IgD-negative memory B cell (primary cell): ENCODE results near the gene PHF2. TPM values are rescaled to one million over a fixed set of nuclear protein-coding genes. Genes with fewer than 3 reads are reported as not detected.

Source experiments
- H3K27ac Mint-ChIP-seq, 3 donors: one replicate each; pipeline ENCODE4 v1.8.0; 2020 to 2022; ENCODE audit warnings: mild to moderate bottlenecking in 3 of 3, mixed read lengths in 3 of 3, moderate library complexity in 1 of 3
- H3K27me3 Mint-ChIP-seq: one replicate; pipeline ENCODE4 v1.8.0; 2021; ENCODE audit warnings: mixed read lengths
- H3K36me3 Mint-ChIP-seq: one replicate; pipeline ENCODE4 v1.8.0; 2020; ENCODE audit warnings: mild to moderate bottlenecking, mixed read lengths
- H3K4me1 Mint-ChIP-seq, 3 donors: one replicate each; pipeline ENCODE4 v1.8.0; 2020 to 2022; ENCODE audit warnings: mixed read lengths in 3 of 3, mild to moderate bottlenecking in 1 of 3
- H3K4me3 Mint-ChIP-seq, 4 donors: one replicate each; pipeline ENCODE4 v1.8.0; 2020 to 2022; ENCODE audit warnings: mild to moderate bottlenecking in 4 of 4, mixed read lengths in 4 of 4, moderate library complexity in 3 of 4
- H3K9me3 Mint-ChIP-seq, 3 donors: one replicate each; pipeline ENCODE4 v1.8.0; 2020 to 2021; ENCODE audit warnings: mixed read lengths in 3 of 3, mild to moderate bottlenecking in 1 of 3
- polyA plus RNA-seq: library from polyadenylated mRNA; unstranded; fragments of 300-500 nt; fragmentation: Illumina TruSeq; gene quantifications from one replicate; pipeline ENCODE4 v1.2.3, GENCODE V29; 2021

The PHF2 gene
- polyA plus RNA-seq, 1 donor from 2014 or later, result 1.6 TPM

GRCh38 chr9:93633492-93634221, 57.3 kb downstream of the PHF2 start:
- Mint-ChIP-seq H3K27me3 (no peaks in the 10 kb centered on the region), H3K4me3 (no peak overlapping the region), H3K27ac (peak overlapping the region in 1 of 3 donors; percentile 39), H3K9me3 (peaks cover 7 to 17% (median 16%) of the 10 kb centered on the region in 3 donors), H3K4me1 (peaks cover 0 to 3% (median 2%) of the 10 kb centered on the region in 3 donors), H3K36me3 (peaks cover 17% of the 10 kb centered on the region)

GRCh38 chr9:93634311-93635185, 58.2 kb downstream of the PHF2 start:
- H3K27ac Mint-ChIP-seq, result no peak overlapping the region
- H3K4me1 Mint-ChIP-seq, result peaks cover 0 to 3% (median 2%) of the 10 kb centered on the region in 3 donors
- H3K27me3 Mint-ChIP-seq, result no peaks in the 10 kb centered on the region
- no peak overlapping the region for H3K4me3 Mint-ChIP-seq
- peaks cover 7 to 17% (median 16%) of the 10 kb centered on the region in 3 donors for H3K9me3 Mint-ChIP-seq
- H3K36me3 Mint-ChIP-seq, result peaks cover 22% of the 10 kb centered on the region

DNA sequence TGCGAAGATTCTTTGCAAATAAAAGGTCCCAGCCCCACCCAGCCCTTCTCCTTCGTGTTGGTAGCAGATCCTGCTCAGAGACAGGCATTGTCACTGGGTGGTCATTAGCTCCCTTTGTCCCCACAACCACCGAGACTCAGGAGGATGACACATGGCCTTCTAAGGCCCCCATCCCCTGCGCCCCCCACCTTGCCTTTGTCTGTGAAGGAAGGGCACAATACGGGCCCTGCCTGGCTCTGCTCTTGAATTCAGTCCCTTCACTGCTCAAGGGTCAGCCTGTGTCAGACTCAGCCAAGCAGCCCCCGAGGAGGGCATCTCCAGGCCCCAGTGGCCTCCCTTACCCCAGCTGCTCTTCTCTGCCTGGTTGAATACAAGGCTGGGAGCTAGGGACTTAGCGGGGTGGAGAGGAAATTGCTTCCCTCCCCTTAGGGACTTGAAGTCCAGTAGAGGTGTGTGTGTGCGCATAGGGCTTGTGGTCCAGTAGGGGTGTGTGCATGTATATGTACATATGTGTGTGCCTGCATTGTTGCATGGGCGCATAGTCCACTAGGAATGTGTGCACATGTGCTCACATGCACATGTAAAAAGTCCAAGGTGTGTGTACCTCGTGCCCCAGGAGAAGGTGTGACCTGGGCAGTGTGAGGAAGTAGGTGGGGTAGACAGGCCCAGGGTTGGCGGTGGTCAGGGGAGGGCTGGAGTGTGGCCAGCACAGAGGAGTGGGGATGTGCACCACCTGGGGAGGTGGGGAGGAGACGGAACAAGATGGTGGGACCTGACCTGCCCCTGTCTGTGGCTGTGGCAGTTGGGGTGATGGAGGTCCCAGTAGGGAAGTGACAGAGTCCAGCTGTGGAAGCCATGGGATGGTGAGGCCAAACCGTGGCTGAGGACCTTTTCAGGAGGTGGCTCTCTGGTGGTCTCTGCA, 59.1 kb downstream of the PHF2 start:
- Mint-ChIP-seq H3K9me3 (peaks cover 7 to 17% (median 16%) of the 10 kb centered on the region in 3 donors), H3K36me3 (peaks cover 26% of the 10 kb centered on the region), H3K4me3 (peak overlapping the region in 1 of 4 donors; percentile 76), H3K27ac (peak overlapping the region in 2 of 3 donors; percentile 50 to 57), H3K27me3 (no peaks in the 10 kb centered on the region), H3K4me1 (peaks cover 0 to 2% (median 0%) of the 10 kb centered on the region in 3 donors)

GRCh38 chr9:93636172-93636661, 59.8 kb downstream of the PHF2 start:
- Mint-ChIP-seq H3K9me3 (peaks cover 7 to 17% (median 16%) of the 10 kb centered on the region in 3 donors), H3K4me3 (no peak overlapping the region), H3K36me3 (peaks cover 27% of the 10 kb centered on the region), H3K27me3 (no peaks in the 10 kb centered on the region), H3K27ac (no peak overlapping the region), H3K4me1 (peaks cover 0 to 2% (median 0%) of the 10 kb centered on the region in 3 donors)

DNA sequence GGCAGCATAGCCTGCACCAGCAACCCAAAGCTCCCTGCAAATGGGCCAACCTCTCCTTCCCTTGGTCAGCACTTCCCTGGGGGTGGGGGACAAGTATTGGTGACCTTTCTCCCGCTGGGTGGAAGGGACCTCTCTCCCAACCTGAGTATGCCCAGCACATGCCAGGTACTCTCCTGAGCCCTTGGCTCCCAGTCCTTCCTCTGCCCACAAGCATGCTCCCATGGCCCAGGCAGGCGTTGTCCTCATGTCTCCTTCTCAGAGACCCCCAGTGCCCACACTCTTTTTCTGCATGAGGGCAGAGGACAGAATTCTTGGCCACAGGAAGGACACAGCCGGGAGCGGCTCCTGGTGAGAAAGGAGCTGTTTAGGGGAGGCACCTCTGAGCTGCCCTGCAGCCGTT, 60.3 kb downstream of the PHF2 start:
- Mint-ChIP-seq H3K9me3 (peaks cover 7 to 17% (median 16%) of the 10 kb centered on the region in 3 donors), H3K4me1 (peaks cover 0 to 2% (median 0%) of the 10 kb centered on the region in 3 donors), H3K27me3 (no peaks in the 10 kb centered on the region), H3K36me3 (peaks cover 29% of the 10 kb centered on the region), H3K27ac (no peak overlapping the region), H3K4me3 (peak overlapping the region in 2 of 4 donors; percentile 12 to 21)

GRCh38 chr9:93637886-93638285, 61.5 kb downstream of the PHF2 start:
- Mint-ChIP-seq H3K4me3 (no peak overlapping the region), H3K27ac (peak overlapping the region in 1 of 3 donors; percentile 43), H3K9me3 (peaks cover 7 to 17% (median 16%) of the 10 kb centered on the region in 3 donors), H3K36me3 (peaks cover 30% of the 10 kb centered on the region), H3K4me1 (peaks cover 0 to 2% (median 0%) of the 10 kb centered on the region in 3 donors), H3K27me3 (no peaks in the 10 kb centered on the region)

DNA sequence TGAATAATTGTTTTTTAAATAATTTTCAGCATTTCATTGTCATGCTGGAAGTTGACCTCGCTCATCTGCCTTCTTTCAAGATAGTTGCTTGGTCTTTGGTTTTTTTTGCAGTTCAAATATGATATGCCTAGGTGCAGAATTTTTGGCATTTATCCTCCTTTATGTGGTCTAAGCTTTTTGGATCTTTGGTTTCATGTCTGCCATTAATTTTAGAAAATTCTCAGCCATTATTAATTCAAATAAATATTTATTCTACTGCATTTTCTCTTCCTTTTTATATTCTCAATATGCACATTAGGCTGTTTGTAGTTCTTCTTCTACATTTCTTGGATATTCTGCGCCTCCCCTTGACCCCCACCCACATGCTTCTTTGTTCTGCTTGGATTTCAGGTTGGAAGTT, 63.6 kb downstream of the PHF2 start:
- Mint-ChIP-seq H3K27ac (no peak overlapping the region), H3K4me3 (no peak overlapping the region), H3K36me3 (peaks cover 33% of the 10 kb centered on the region), H3K27me3 (no peaks in the 10 kb centered on the region), H3K9me3 (peaks cover 7 to 17% (median 16%) of the 10 kb centered on the region in 3 donors), H3K4me1 (peaks cover 0 to 2% (median 0%) of the 10 kb centered on the region in 3 donors)

DNA sequence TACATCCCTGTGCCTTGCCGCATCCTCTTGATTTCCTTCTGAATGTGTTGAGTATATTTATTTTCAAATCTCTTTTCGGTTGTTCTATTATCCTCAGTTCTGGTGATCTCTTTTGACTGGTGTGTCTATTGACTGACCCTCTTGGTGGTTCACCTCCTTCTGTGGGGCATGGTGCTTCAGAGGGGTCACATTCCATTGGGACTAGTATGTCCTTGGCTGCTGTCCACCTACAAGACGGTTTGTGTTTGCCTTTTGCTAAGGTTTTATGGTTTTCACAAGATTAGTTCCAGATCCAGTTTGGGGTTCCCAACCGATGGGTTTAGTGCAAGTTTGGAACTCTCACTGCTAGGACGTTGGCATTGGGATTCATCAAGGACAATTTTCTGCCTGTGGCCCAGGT, 66.6 kb downstream of the PHF2 start:
- no peak overlapping the region for H3K27ac Mint-ChIP-seq

GRCh38 chr9:93644397-93645088, 68.2 kb downstream of the PHF2 start:
- Mint-ChIP-seq H3K27me3 (no peaks in the 10 kb centered on the region), H3K36me3 (peaks cover 11% of the 10 kb centered on the region), H3K4me3 (no peak overlapping the region), H3K4me1 (no peaks in the 10 kb centered on the region), H3K27ac (peak overlapping the region in 1 of 3 donors; percentile 57), H3K9me3 (no peaks in the 10 kb centered on the region)

More for the DNA sequence above, 66.6 kb downstream of the PHF2 start:
- peaks cover 22% of the 10 kb centered on the region for H3K36me3 Mint-ChIP-seq
- H3K9me3 Mint-ChIP-seq, result peaks cover 3 to 5% (median 5%) of the 10 kb centered on the region in 3 donors
- H3K4me1 Mint-ChIP-seq, result no peaks in the 10 kb centered on the region
- H3K4me3 Mint-ChIP-seq, result no peak overlapping the region
- H3K27me3 Mint-ChIP-seq, result no peaks in the 10 kb centered on the region

DNA sequence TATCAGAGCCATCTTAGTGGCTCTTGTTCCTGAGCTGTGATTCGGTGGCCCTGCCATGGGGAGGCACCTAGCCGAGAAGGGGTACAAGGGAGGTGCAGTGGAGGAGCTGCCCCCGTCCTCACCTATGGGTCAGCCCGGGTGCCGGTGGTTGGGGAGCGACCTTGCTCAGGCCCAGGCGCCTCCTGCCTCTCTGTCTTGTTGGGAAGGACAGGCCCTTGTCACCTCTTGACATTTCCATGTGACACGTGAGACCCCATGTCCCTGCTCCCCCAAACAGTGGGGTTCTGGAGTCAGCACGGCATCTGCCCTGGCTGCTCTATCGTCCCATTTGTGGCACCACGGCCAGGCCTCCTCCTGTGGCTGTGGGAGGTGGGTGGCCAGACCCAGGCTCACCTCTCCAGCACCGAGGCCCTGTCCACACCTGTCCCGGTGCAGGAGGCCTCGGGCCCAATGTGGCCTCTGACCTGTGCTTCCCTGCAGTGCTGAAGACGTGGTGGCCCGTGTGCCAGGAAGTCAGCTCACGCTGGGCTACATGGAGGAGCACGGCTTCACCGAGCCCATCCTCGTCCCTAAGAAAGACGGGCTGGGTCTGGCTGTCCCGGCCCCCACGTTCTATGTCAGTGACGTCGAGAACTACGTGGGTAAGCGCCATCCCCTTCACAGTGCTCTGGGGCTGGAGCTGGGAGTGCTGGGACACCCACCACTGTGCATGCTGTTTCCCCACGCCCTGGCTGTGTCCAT, 68.9 kb downstream of the PHF2 start:
- no peak overlapping the region for H3K4me3 Mint-ChIP-seq
- peaks cover 8% of the 10 kb centered on the region for H3K36me3 Mint-ChIP-seq
- H3K9me3 Mint-ChIP-seq, result no peaks in the 10 kb centered on the region
- H3K27ac Mint-ChIP-seq, result no peak overlapping the region
- no peaks in the 10 kb centered on the region for H3K27me3 Mint-ChIP-seq
- no peaks in the 10 kb centered on the region for H3K4me1 Mint-ChIP-seq

DNA sequence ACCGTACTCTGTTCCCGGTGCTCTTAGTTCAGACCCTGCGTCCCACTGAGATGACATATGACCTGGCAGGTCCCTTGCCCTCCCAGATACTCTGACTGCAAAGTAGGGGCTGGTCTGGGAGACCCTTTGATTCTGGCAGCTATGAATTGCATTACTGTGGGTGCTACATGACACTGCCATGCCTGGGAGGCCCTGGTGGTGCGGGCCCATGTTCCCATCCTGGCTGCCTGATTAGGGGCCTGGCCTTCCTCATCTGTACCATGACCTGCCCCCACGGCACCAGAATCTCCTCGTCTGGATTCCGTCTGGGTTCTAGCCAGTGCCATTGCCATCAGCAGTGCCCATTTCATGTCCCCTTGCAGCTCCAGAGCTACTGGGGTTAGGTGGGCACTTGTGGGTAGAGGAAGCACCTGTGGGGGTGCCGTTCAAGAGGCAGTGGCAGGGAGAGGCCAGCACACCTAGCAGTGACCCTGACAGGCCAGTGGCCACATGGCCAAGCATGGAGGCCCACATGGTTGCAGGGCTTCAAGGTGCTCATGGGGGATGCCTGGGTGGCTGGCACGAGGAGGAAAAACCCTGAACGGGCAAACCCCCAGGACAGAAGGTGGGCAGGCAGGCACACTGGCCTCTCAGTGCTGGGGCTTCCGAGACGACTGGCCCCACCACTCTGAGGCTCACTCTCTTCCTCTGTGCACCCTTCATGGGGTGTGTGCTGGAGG, 69.7 kb downstream of the PHF2 start:
- peaks cover 7% of the 10 kb centered on the region for H3K36me3 Mint-ChIP-seq
- H3K27ac Mint-ChIP-seq, result no peak overlapping the region
- no peaks in the 10 kb centered on the region for H3K27me3 Mint-ChIP-seq
- H3K4me3 Mint-ChIP-seq, result peak overlapping the region in 1 of 4 donors; percentile 37
- no peaks in the 10 kb centered on the region for H3K9me3 Mint-ChIP-seq
- H3K4me1 Mint-ChIP-seq, result no peaks in the 10 kb centered on the region

- no peak overlapping the region for H3K4me3 Mint-ChIP-seq
- no peaks in the 10 kb centered on the region for H3K27me3 Mint-ChIP-seq
- H3K4me1 Mint-ChIP-seq, result no peaks in the 10 kb centered on the region
- no peaks in the 10 kb centered on the region for H3K9me3 Mint-ChIP-seq
- peaks cover 3% of the 10 kb centered on the region for H3K36me3 Mint-ChIP-seq
- no peak overlapping the region for H3K27ac Mint-ChIP-seq
Measured at GRCh38 chr9:93646640-93647178, 70.3 kb downstream of the PHF2 start.
